VCaP (cell line): ENCODE results near the gene NUDT4.
"Not testable (repeated sequence)": the region's sequence is repeated elsewhere in the genome, so short reads cannot be mapped to it uniquely, and the experiment has no call there.

Experiments
- H3K27ac ChIP-seq: fragments of 450-650 bp; 2 replicates; pipeline ENCODE4 v1.5.1; 2017
- TF ChIP-seq, protein P1 (sequence below): fragments of 450-650 bp; conservative IDR thresholded peaks from 2 replicates; pipeline ENCODE4 v1.5.1; 2017; ENCODE audit warnings: mild to moderate bottlenecking, moderate library complexity

The NUDT4 gene

DNA sequence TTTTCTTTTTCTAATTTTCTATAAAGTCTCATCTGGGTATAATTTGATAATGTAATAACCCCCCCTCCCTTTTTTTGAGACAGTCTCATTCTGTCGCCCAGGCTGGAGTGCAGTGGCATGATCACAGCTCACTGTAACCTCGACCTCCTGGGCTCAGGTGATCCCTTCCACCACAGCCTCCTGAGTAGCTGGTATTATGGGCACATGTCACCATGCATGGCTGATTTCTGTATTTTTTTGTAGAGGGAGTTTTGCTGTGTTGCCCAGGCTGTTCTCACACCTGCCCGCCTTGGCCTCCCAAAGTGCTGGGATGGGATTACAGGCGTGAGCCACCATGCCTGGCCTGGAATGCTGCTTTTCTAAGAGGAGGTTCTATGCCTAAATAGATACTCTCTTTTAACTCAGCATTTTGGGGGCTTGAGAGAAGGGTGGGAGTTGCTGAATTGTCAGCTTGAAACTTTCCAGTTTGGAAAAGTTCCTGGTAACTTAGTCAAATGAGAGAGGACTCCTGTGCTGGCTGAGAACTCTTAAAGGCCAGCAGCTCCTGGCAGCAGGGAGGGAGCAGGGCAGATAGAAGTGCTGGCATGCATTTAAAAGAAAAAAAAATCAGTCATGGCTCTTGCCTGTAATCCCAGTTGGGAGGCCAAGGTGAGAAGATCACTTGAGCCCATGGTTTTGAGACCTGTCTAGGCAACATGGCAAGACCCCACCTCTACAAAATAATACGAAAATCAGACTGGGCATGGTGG lies 13.0 kb downstream of the NUDT4 start:
- H3K27ac ChIP-seq: peak overlapping the region; percentile 62
- TF ChIP-seq, protein P1, sequence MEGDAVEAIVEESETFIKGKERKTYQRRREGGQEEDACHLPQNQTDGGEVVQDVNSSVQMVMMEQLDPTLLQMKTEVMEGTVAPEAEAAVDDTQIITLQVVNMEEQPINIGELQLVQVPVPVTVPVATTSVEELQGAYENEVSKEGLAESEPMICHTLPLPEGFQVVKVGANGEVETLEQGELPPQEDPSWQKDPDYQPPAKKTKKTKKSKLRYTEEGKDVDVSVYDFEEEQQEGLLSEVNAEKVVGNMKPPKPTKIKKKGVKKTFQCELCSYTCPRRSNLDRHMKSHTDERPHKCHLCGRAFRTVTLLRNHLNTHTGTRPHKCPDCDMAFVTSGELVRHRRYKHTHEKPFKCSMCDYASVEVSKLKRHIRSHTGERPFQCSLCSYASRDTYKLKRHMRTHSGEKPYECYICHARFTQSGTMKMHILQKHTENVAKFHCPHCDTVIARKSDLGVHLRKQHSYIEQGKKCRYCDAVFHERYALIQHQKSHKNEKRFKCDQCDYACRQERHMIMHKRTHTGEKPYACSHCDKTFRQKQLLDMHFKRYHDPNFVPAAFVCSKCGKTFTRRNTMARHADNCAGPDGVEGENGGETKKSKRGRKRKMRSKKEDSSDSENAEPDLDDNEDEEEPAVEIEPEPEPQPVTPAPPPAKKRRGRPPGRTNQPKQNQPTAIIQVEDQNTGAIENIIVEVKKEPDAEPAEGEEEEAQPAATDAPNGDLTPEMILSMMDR: no peak

DNA sequence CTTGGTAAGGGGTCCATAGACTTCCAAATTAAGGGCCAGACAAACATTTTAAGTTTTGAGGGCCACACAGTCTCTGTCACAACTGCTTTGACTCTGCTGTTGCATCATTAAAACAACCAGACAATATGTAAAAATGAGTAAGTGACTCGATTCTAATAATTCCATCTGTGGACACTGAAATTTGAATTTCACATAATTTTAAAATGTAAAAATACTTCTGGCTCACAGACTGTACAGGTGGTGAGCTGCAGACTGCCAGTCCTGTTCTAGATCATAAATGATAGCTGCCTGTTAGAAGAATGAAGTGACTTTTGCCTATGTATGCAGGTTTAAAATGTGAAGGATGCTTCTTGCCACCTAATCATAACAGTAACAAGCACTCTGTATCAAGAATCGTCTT lies 15.7 kb downstream of the NUDT4 start:
- no peak overlapping the region for H3K27ac ChIP-seq
- TF ChIP-seq, protein P1: no peak

DNA sequence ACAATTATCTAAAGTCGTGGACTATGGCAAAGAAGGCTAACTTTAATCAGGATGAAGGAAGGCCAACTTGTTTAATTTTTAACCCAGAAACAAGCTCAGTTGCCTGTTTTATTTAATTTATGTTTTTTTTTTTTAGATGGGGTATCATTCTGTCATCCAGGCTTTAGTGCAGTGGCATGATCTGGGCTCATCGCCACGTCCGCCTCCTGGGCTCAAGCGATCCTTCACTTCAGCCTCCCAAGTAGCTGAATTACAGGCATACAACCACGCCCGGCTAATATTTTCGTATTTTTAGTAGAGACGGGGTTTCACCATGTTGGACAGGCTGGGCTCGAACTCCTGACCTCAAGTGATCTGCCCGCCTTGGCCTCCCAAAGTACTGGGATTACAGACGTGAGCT lies 19.7 kb downstream of the NUDT4 start:
- no peak overlapping the region for H3K27ac ChIP-seq
- TF ChIP-seq, protein P1: no peak

DNA sequence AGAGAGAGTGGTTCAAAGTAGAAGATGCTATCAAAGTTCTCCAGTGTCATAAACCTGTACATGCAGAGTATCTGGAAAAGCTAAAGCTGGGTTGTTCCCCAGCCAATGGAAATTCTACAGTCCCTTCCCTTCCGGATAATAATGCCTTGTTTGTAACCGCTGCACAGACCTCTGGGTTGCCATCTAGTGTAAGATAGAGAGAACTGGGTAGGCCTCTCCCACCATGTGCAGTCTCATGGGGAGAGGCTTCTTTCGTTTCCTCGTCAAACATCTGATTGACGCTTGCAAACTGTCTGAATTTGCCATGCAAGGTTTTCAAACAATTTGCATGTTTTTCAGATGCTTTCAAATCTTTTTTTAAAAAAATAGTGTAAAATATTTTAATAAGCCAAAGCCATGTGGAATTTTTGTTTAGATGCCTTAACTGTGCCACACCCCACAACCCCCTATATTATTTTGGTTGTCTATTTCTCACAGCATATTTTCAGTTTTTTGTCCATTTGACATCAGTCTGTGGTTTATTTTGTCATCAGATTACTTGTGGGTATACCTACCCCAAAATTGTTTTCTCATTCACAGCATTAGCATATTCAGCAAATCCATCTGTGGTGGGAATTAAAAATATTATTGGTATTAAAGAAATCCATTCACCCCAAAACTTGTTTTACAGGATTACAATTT lies 21.6 kb downstream of the NUDT4 start:
- TF ChIP-seq, protein P1: peak; percentile 25; the same call in 1 of the 2 replicates
- H3K27ac ChIP-seq: not testable (repeated sequence)

DNA sequence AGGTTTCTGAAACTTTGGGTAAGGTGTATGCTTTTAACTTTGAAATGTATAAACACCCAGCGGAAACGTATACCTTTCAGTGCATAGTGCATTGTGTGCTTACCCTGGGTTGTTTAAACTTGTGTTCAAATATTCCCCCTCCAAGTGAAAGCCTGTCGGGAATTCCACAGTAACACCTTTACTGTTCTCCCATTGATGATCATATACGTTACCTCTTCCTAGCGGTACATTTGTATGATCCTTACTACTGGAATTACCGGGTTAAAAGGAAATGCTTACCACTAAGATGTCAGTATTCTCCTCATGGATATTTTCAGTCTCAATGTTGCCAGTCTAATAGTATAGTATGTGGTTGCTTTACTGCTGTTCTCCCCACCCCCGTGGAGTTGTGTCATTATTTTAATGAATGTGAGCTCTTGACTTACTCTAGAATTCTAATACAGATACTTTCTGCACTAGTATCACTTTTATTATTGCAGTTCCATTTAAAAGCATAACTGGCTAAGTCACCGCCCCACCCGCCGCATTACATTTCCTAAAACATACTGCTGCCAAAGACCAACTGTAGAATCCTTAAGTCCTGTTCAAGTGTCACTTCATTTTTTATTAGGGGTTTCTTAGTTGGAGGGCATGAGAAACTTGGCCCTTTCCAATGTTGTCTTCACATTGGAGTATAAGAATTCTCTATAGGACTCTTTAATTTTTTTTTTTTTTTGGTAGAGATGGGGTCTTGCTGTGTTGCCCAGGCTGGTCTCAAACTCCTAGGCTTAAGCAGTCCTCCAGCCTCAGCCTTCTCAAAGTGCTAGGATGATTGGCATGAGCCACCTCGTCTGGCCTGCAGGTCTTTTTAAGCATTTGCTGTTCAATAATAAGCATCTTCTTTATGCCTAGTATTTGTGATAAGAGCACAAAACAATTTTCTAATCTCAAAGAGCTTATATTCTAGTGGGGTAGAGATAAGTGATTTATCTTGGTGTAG lies 24.9 kb downstream of the NUDT4 start:
- no peak overlapping the region for H3K27ac ChIP-seq
- TF ChIP-seq, protein P1: no peak

DNA sequence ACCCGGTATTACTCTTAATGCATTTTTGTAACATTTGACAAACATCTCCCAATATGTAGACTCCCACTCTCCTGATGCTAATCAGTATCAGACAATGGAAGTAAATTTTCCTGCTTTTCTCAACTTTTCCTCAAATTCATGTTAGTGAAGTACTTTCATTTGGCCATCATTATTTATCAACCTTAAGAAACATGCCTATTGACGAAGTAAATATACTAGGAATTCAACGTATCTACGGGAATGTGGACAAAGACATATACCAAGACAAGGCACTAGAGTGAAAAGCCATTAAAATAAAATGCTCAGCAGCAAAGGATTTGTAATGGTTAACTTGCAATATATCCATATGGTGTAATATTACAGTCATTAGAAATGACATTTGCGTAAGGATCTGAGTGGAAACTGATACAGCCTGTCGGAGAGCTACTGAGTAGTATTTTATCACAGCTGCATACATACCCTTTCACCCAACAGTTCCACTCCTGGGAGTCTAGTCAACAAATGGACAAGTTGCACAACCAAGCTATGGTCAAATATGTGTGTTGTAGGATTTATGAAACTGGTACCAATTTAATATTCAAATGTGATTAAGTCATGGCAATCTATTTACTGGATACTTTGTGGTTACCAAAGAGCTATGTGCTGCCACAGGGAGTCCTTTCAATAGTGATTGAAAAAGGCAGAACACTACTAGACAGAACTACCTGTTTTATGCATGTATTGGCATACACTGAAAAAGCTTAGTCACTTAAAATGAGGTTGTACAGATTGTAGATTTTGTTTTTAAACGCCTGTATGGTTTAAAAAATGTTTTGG lies 26.5 kb downstream of the NUDT4 start:
- TF ChIP-seq, protein P1: no peak
- H3K27ac ChIP-seq: no peak overlapping the region; the same call in 1 of the 2 replicates
